Measurements from ENCODE around the gene CD74. TPM values are rescaled to one million over a fixed set of nuclear protein-coding genes. Genes with fewer than 3 reads are reported as not detected.

The CD74 gene
- polyA plus RNA-seq, 2 of the 4 experiments (the other 2 are of a cell fraction), result not detected

GRCh38 chr5:150457121-150457520, 44.4 kb upstream of the CD74 start:
- CTCF ChIA-PET, result interaction anchor here (0.9 to 13.5 kb wide), 7 partner anchors 54 to 343 kb away, joined by 3 to 211 read pairs (median 11); partner anchors contain the start of gene SMIM3

DNA sequence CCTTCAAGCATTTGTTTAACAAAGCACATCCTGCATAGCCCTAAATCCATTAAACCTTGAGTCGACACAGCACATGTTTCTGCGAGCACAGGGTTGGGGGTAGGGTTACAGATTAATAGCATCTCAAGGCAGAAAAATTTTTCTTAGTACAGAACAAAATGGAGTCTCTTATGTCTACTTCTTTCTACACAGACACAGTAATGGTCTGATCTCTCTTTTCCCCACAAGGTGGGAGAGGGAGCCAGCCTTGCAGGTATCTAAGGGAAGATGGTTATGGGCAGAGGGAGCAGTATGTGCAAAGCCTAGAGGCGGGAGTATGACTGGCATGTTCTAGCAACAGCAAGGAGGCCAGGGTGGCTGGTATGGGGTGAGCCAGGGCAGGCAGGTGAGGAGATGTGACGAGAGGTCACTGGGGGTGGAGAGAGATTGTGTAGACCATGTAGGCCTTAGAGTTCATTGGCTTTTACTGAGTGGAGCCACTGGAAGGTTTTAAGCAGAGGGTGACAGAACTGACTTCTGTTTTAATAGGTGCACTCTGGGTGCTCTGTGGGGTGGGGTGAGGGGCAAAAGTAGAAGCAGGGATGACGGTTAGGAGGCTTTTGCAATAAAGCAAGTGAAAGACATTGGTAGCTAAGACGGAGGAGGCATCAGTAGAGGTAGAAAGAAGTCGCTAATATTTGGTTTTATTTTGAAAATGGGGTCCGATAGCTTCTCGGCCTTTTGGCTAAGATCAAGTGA, 42.0 kb upstream of the CD74 start:
- no peak for DNase-seq (ENCODE audit: low read depth in 1 of 2, low spot score in 1 of 2)
- POLR2A ChIA-PET, result interaction anchor here (0.6 kb wide), 1 partner anchor 1315 kb away, joined by 5 read pairs; no protein-coding TSS in a partner anchor
- FAIRE-seq, result no peak
- peaks cover 5% of the 10 kb centered on the region; the same call in 2 of the 3 replicates for H3K9me3 ChIP-seq
- no peak for ATAC-seq
- CTCF ChIA-PET, result interaction anchor here (0.6 to 13.5 kb wide), 4 partner anchors 10 to 90 kb away, joined by 3 to 211 read pairs (median 80); no protein-coding TSS in a partner anchor
- H3K4me2 ChIP-seq, result no peak overlapping the region
- no peak overlapping the region for H3K27ac ChIP-seq
- H3K4me1 ChIP-seq, result peaks cover 10% of the 10 kb centered on the region
- no peak overlapping the region for H3K4me3 ChIP-seq
- 85% methylated on average over 9 of the region's 9 CpGs for WGBS (ENCODE audit: missing lambda C conversion rate)
- TF ChIP-seq CBX8 (IDR thresholded peaks at IDR 0.05) (no peak), ATOH8 (CRISPR knock-in tag; IDR thresholded peaks at IDR 0.05; ENCODE audit: low read depth) (no peak), CBX2 (IDR thresholded peaks at IDR 0.05; ENCODE audit: borderline replicate concordance, low read depth) (no peak), HOXB13 (CRISPR knock-in tag; IDR thresholded peaks at IDR 0.05; ENCODE audit: low read depth) (no peak), EP300 (IDR thresholded peaks at IDR 0.05) (no peak), TP53 (CRISPR knock-in tag; IDR thresholded peaks at IDR 0.05) (no peak), SREBF2 (IDR thresholded peaks at IDR 0.05) (no peak), NPAS2 (CRISPR knock-in tag; IDR thresholded peaks at IDR 0.05; ENCODE audit: borderline replicate concordance) (no peak), PHF8 (IDR thresholded peaks at IDR 0.05; ENCODE audit: borderline replicate concordance, low read depth) (no peak)

More at GRCh38 chr5:150457121-150457520, 44.4 kb upstream of the CD74 start:
- POLR2A ChIA-PET, result no interaction called here
- DNase-seq (ENCODE audit: low read depth in 1 of 2, low spot score in 1 of 2), result no peak
- no peak for ATAC-seq
- H3K4me2 ChIP-seq, result no peak overlapping the region
- peaks cover 24% of the 10 kb centered on the region for H3K4me1 ChIP-seq
- WGBS (ENCODE audit: missing lambda C conversion rate), result 61% methylated on average over 6 of the region's 6 CpGs
- H3K9me3 ChIP-seq, result no peaks in the 10 kb centered on the region
- TF ChIP-seq CTCF (IDR thresholded peaks at IDR 0.05), result no peak
- TF ChIP-seq CHD2 (IDR thresholded peaks at IDR 0.05; ENCODE audit: low read length, partially characterized antibody), result no peak
- no peak for TF ChIP-seq RFX5 (IDR thresholded peaks at IDR 0.05)
- TF ChIP-seq CBX2 (IDR thresholded peaks at IDR 0.05; ENCODE audit: borderline replicate concordance, low read depth), result no peak
- TF ChIP-seq CHD4 (IDR thresholded peaks at IDR 0.05; ENCODE audit: borderline replicate concordance), result no peak
- TF ChIP-seq, protein P1, sequence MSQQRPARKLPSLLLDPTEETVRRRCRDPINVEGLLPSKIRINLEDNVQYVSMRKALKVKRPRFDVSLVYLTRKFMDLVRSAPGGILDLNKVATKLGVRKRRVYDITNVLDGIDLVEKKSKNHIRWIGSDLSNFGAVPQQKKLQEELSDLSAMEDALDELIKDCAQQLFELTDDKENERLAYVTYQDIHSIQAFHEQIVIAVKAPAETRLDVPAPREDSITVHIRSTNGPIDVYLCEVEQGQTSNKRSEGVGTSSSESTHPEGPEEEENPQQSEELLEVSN (IDR thresholded peaks at IDR 0.05; ENCODE audit: borderline replicate concordance, low read depth), result no peak
- no peak for TF ChIP-seq SREBF2 (IDR thresholded peaks at IDR 0.05)
- no peak for TF ChIP-seq ZC3H11A (IDR thresholded peaks at IDR 0.05)
- no peak for TF ChIP-seq PHF8 (IDR thresholded peaks at IDR 0.05; ENCODE audit: borderline replicate concordance, low read depth)
- TF ChIP-seq, protein P2, sequence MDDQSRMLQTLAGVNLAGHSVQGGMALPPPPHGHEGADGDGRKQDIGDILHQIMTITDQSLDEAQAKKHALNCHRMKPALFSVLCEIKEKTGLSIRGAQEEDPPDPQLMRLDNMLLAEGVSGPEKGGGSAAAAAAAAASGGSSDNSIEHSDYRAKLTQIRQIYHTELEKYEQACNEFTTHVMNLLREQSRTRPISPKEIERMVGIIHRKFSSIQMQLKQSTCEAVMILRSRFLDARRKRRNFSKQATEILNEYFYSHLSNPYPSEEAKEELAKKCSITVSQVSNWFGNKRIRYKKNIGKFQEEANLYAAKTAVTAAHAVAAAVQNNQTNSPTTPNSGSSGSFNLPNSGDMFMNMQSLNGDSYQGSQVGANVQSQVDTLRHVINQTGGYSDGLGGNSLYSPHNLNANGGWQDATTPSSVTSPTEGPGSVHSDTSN (IDR thresholded peaks at IDR 0.05), result no peak
- TF ChIP-seq, protein P3, sequence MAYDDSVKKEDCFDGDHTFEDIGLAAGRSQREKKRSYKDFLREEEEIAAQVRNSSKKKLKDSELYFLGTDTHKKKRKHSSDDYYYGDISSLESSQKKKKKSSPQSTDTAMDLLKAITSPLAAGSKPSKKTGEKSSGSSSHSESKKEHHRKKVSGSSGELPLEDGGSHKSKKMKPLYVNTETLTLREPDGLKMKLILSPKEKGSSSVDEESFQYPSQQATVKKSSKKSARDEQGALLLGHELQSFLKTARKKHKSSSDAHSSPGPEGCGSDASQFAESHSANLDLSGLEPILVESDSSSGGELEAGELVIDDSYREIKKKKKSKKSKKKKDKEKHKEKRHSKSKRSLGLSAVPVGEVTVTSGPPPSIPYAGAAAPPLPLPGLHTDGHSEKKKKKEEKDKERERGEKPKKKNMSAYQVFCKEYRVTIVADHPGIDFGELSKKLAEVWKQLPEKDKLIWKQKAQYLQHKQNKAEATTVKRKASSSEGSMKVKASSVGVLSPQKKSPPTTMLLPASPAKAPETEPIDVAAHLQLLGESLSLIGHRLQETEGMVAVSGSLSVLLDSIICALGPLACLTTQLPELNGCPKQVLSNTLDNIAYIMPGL (CRISPR knock-in tag; IDR thresholded peaks at IDR 0.05; ENCODE audit: borderline replicate concordance), result no peak
- TF ChIP-seq JUN (IDR thresholded peaks at IDR 0.05), result no peak
- TF ChIP-seq MAZ (IDR thresholded peaks at IDR 0.05; ENCODE audit: borderline replicate concordance, low read depth, low read length), result no peak
- TF ChIP-seq ZSCAN20 (CRISPR knock-in tag; IDR thresholded peaks at IDR 0.05), result no peak
- no peak for TF ChIP-seq ATOH8 (CRISPR knock-in tag; IDR thresholded peaks at IDR 0.05; ENCODE audit: low read depth)
- no peak for TF ChIP-seq GATA3 (IDR thresholded peaks at IDR 0.05; ENCODE audit: borderline replicate concordance)
- TF ChIP-seq CBX8 (IDR thresholded peaks at IDR 0.05), result no peak
- FAIRE-seq, result no peak
- H3K4me3 ChIP-seq, result no peak overlapping the region
- no peak overlapping the region for H3K27ac ChIP-seq

Measured in A549 (cell line).